Kasumi-1 (cell line): ENCODE measurements around the gene NPNT.
A peak's percentile ranks its signal among the peaks of the same experiment; 100 is the strongest.

Experiments used
- DNase-seq, 2 experiments: peaks; one replicate each; lab custom pipeline; 2025; lab: John Stamatoyannopoulos, UW

Gene NPNT

DNA sequence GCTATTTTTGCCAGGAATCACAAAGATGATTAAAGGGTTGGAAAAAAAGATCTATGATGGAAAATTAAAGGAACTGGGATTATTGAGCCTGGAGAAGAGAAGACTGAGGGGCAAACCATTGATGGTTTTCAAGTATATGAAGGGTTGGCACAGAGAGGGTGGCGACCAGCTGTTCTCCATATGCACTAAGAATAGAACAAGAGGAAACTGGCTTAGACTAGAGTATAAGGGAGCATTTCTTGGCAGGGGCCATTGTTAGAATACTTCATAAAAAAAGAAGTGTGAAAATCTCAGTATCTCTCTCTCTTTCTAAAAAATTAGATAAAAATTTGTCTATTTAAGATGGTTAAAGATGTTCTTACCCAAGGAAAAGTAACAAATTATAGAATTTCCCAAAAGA, 75.1 kb downstream of the NPNT start:
- DNase-seq, result no peak

DNA sequence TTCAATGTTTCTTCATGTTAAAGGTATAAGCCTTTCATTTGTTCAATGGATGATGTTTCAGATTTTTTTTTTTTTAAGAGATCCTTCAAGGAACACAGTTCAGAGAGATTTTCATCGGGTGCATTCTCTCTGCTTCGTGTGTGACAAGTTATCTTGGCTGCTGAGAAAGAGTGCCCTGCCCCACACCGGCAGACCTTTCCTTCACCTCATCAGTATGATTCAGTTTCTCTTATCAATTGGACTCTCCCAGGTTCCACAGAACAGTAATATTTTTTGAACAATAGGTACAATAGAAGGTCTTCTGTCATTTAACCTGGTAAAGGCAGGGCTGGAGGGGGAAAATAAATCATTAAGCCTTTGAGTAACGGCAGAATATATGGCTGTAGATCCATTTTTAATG, 75.8 kb downstream of the NPNT start:
- no peak for DNase-seq

DNA sequence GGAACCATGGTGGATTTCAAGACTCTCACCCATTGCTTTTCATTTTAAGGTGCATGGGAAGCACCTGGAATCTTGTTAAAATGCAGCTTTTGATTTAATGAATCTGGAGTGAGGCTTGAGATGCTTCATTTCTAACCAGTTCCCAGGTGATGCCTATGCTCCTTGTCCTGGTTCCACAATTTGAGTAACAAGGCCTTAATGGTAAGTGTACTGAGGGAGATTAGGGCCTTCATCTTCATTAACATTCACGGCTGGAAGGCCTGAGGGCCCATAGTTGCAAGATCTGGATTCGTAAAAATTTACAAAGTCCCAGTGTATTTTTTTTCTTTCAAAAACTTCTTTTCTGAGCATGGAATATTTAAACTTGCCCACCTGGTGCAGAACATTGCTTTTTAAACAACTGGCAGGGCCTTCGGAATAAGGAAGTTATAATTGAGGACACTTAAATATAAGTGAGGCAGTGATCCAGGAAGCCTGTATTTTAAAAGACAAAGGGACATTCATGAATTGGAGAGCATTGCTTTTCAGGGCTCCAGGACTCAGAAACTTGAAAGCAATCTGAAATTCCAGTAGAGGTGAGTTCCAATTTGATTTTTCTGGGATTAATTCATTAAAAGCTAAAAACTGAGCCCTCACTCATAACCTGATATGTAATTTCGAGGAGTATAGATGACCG, 77.8 kb downstream of the NPNT start:
- DNase-seq, result no peak

DNA sequence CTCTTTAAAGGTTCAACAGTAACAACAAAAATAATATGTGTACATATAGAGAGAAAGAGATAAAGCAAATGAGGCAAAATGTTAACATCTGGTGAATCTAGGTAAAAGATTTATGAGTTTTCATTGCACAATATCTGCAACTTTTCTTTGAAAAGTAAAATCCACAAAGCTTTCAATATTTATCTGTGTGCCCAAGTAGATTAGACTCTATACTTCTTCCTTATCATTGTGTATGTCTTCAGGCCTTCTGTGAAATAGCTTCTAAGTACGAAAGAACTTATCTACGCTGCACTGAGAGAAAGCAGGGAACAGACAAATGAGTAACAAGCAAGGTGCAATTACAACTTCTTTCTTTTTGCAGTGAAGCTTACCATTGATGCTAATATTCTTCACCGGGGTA, 81.6 kb downstream of the NPNT start:
- DNase-seq, result no peak

DNA sequence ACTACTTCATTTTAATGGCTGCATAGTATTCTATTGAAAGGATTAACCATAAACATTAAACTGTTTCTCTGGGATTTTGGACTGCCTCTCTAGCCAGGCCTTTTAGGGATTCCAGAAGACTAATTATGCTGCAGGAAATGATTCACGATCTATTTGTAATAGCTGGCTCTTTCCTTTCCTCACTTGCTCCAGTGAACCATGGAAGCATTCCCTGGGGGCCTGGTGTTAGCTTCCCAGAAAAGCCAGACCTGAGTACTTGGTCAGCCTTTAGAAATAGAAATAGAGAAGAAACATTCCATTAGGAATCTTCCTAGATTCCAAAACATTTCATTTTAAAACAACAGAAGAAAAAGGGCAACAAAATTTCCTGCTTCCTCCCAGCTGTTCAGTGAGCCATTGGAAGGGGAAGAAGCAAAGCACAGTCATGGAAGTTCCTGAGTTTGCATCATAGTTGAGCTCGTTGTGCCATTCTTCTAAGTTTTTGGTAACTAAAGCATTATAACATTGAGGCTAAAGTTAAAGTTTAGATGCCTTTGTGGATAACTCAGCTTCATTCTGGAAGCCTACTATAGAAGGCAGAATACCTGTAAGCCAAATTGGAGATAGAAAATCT, 83.5 kb downstream of the NPNT start:
- DNase-seq, result no peak

DNA sequence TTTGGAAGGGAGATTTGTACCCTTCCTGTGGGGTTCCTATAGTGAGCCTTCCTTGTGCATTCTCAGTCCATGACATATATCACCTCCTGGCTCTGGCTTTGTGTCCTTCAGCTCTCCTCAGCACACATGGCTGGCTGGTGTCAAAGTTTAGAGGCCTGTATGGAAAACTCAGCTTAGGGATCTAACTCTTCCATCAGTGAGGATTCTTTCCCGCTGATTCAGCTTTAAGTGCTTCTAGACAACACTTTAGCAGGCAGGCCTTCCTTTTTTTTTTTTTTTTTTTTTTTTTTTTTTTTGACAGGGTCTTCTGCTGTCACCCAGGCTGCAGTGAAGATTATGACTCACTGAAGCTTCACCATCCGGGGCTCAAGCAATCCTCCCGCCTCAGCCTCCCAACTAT, 84.2 kb downstream of the NPNT start:
- DNase-seq, result no peak

DNA sequence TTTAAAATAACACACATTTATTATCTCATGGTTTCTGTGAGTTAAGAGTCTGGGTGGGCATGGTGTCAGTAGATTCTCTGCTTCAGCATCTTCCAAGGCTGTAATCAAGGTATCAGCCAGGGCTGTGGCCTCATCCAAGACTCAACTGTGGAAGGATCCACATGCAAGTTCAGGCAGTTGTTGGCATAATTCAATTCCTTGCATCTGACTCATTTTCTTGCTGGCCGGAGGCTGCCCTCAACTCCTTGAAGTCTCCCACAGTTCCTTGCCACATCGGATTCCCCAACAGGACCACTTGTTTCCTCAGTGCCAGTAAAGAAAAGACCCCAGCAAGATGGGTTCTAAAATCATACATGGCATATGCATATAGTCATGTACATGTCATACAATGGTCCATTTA, 93.4 kb downstream of the NPNT start:
- DNase-seq, result no peak

DNA sequence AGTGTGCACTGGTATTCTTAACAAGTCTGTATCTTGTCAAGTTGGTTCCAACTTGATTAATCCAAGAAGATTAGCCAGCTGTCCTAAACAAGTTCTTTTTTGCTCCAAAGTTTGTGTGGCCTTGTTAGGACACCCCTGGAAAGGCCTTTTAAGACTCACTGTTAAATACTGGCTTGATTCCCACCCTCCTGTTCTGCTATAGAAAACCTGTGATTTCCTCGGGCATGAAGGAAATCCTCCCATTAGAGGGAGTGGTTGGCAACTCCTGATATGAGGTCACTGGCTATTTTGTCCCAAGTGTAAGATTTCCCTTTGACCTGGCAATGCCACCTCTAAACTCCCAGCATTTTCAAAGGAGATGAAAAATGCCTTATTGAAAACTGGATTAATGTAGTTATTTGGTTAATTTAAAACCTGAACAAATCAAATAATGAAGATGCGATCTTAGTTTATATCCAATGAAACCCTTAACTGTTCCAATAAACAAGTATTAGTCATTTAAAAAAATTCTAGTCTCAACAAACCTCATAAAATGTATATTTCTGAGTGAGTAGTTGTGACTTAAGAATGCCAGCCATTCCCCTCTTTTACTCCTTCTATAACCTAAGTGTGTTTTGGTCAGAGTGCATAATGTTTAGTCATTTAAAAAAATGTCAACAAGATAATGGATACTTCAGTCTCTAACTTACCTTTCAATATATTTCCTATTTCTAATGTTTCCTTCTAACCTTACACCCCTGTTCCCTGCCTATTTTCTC, 94.4 kb downstream of the NPNT start:
- DNase-seq, result no peak

DNA sequence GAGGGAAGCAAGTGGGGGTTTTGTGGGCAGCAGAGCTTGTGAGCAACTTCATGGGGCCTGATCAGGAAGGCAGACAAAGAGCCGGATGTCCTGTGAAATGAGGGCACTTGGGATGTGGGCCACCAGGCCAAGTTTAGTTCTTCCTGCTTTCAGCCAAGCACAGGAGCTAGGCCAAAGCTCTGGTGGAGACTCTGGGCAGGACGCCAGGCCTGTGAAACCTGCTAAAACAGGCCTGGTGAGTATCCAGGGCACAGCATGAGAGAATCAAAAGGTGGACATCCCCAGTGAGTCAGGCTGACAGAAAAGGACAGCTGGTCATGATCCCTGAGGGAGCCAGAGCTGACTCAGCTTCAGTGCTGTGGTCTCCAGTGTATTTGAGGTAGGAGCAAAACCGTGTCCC, 95.7 kb downstream of the NPNT start:
- peak; percentile 14 to 35 for DNase-seq

DNA sequence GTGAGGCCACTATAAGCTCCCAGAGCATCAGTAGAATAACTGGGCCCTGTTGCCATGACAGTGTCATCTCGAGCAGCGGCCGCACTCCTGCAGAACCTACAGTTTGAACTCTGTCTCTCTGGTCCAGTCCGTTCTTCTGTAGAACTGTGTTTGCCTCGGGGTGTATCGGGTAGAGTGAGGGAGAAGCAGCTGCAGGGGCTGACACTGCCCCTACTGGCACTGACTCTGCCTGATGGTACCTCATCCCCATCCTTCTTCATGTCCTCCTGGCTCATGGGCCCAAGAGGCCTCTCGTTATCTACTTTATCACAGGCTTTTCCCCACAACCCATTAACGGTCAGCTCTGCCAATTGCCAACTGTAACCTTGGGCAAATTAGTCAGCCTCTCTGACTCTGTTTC, 96.5 kb downstream of the NPNT start:
- DNase-seq, result no peak

DNA sequence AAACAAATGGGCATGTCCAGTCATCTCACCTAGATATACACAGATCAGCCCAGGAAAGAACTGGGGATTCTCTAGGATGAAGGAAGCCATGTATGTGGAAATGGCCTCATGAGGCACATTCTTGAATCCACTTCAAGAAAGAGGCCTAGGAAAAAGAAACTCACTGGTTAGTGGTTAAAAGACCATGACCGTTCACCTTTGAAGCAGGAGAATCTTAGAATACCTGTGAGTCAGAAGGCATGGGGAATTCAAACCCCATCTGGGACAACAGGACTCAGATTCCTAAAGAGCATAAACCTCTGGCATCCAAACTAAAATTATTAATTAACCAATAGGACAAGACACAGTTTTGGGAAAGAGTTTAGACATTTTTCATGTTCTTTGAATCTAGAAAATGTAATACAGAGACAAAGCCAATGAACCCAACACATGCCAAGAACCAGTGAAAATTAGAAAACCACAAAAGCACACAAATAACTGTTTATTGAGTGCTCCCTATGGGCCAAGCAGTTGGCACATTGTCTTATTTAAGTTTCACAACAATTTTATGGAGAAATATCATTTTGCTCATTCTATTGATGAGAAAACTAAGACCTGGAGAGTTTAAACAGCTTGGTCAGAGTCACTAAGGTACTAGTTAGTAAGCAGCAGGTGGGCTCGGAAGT, 97.5 kb downstream of the NPNT start:
- no peak for DNase-seq

DNA sequence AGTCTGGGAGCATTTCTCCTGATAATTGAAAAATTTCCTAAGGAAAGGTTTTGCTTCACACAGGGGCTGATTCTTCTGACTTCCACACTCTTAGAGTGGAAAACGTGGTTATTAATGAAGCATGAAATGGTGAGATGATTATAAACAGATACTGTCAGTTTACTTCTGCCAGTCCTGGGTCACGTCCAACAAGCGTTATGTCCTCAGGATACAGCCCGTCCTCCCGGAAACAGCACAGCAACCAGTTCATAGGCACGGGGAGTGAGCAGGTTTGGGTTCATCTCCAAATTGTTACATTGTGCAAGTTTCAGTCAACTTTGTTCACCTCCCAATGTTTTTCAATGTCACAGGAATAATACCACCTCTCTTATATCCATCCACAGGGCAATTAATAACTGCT, 98.8 kb downstream of the NPNT start:
- no peak for DNase-seq

DNA sequence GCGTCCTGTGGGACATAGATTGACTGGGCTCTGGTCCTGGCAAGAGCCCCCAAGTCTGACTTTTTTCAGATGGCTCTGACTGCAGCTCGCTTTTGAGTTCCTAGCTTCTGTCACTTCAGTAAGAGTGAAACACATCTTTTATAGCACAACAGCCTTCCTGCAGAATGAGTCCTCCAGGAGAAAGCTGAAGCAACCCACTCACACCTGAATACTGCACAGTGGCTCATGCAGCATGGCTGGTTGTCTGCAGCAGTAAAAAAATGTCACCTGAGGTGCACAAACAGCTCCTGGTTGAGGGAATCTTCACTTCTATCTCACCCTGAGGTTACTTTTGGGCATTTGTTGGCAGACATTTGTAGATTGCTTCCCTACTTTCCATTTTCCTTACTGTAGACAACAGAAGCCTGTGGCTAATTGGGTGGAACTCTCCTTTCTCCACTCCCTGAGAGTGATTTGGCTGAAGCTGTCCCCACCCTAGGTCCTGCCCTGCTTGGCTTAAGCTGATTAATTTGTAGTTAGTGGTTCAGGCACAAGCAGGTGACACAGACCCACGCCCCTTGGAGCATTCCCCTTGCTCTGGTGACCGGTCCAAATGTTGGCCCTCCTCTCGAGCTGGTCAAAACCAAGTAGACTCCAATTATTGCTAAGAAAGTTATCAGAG, 99.7 kb downstream of the NPNT start:
- DNase-seq, result no peak

DNA sequence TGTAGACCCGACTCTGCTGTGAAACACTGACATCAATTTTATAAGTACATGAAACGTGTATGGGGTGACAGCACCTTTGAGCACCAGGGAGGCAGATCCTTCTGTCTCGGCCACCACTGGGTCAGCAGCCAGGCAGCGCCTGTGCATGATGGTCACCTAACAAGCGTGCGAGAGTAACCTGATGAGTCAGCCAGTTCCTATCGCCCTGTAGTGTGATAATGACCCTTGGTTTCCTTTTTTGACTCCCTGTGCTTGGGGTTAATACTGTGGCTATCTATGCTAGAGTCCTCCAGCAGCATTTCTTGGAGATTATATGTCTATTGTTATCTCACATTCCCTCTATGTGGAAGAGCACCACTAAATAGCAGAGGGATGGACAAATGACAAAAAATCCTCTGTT, 101.6 kb downstream of the NPNT start:
- DNase-seq, result no peak

DNA sequence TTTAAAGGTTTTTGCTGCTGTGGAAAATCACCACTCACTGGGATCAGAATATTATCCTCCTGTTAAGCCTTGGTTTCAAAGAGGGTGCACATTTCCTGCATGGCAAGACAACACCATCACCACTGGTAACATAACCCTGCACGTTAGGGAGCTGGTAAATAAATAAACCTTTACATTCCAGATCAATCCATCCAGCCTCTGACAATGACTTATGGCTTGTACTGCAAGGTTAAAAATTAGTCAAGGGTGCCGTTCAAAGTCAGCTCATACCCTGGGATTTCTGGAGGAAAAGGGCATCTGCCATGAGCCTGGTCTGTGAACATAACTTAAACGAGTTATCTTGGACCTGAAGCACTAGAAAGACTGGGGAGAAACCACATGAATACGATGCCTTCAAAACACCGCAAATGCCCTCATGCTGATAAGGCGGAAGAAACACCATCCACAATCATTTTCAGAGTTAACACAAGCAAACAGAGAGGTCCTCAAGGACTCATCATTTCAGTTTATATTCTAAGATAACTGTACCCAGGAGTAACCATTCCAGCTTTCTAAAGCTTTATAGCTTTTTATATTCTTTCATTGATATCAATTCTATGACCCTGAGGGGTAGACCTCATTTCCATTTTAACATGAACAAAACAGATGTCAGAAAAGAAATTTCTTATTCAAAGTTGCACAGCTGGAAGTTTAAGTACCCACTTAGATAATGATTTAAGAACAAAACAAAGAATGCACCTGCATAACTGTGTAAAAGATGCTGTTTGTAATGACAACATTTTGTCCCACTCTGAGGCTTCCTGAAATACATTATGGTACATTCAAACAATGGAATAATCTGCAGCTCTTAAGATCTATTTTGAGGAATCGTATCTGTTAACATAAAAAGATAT, 103.1 kb downstream of the NPNT start:
- DNase-seq, result no peak

DNA sequence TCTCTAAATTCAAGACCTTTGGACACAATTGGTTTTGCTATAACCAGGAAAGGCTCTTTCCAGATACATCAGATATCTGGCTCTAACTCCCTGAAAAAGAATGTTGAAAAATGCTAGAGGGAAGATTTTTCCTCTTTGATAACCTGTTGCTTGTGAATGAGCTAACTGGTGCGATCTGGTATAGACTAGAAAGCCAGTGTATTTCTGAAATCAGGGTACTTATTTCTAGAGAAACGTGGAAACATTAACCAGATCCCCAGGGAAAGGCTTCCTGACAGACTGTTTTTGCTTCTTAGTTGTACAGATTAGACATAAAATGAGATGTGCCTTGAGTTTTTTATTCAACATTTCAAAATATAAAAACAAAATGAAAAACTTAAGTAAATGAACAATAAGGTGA, 107.7 kb downstream of the NPNT start:
- no peak for DNase-seq

DNA sequence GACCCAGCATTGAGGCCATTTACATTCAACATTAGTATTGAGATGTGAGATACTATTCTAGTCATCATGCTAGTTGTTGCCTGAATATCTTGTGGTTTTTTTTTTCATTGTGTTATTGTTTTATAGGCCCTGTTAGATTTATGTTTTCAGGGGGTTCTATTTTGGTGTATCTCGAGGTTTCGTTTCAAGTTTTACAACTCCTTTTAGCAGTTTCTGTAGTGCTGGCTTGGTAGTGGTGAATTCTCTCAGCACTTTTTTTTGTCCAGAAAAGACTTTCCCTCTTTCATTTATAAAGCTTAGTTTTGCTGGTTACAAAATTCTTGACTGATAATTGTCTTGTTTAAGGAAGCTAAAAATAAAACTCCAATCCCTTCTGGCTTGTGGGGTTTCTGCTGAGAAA, 115.5 kb downstream of the NPNT start:
- DNase-seq, result no peak

DNA sequence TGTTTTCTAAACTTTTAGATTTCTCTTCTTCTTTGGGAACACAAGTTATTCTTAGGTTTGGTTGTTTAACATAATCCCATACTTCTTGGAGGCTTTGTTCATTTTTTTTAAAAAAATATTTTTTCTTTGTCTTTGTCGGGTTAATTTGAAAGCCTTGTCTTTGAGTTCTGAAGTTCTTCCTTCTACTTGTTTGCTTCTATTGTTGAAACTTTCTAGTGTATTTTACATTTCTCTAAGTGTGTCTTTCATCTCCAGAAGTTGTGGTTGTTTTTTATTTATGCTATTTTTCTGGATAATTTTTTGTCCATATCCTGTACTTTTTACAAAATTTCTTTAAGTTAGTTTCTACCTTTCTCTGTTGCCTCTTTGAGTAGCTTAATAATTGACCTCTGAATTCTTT, 116.1 kb downstream of the NPNT start:
- no peak for DNase-seq

DNA sequence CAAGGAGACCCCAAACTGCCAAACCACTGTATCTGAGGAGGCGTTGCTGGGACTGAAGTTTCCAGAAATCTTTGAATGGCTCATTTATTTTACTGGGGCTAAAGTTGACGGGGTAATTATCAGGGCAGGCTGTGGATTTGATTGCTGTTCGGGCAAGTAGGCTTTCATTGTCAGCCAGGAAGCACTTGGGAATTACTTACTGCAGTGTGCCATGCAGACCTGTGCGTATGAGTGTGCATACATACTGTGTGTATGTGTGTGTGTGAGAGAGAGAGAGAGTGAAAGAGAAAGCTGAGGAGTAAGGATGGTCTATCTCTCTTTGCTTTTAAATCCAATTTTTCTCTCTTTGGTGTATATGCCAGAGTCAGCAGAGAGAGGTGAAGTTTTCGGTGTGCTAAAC, 122.7 kb downstream of the NPNT start:
- DNase-seq, result no peak

DNA sequence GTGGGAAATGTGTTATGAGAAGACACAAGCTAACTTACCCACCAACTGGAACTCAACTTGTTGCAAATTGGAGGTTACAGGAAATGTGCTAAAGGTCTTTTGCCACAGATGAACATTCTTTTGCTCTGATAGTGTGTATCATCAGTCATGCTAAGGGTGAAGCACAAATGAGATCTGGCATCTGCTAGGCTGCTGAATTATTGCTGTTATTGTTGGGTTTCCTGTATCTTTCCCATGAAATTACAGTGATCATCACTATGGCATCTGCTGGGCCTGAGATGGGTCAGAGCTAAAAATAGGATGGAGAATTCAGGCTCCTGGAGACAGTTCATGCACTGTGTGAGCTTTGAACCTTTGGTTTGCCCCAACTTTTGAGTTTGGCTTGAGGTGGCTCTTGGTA, 124.5 kb downstream of the NPNT start:
- no peak for DNase-seq
